ENCODE data around the gene OR9A2.

DNA sequence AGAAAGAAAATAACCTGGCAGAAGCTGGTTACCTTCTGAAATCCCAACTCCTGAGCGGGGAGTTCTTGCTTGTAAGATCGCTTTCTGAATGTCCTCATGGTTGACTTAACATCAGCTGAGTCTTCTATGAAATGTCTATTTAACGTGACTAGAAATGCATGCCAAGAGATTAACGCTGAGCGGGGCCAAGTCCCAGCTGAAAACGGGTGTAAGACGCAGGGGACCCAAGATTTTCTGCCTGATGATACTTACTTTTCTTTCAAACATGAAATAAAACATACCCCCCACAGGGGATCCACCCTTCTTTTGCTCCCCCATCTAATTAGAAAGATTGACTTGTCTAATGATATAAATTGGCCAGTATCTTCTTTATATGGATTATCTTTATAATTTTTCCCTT, 14.9 kb downstream of the OR9A2 start:
- TF ChIP-seq, protein P1, sequence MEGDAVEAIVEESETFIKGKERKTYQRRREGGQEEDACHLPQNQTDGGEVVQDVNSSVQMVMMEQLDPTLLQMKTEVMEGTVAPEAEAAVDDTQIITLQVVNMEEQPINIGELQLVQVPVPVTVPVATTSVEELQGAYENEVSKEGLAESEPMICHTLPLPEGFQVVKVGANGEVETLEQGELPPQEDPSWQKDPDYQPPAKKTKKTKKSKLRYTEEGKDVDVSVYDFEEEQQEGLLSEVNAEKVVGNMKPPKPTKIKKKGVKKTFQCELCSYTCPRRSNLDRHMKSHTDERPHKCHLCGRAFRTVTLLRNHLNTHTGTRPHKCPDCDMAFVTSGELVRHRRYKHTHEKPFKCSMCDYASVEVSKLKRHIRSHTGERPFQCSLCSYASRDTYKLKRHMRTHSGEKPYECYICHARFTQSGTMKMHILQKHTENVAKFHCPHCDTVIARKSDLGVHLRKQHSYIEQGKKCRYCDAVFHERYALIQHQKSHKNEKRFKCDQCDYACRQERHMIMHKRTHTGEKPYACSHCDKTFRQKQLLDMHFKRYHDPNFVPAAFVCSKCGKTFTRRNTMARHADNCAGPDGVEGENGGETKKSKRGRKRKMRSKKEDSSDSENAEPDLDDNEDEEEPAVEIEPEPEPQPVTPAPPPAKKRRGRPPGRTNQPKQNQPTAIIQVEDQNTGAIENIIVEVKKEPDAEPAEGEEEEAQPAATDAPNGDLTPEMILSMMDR (IDR thresholded peaks at IDR 0.05), result no peak
- TF ChIP-seq POLR2AphosphoS5 (IDR thresholded peaks at IDR 0.05; ENCODE audit: insufficient read depth in 1 of 2, low read depth in 1 of 2), result no peak

Measured in vagina (tissue), 2 donors.